Measurements from ENCODE around the gene ACKR2. TPM values are rescaled to one million over a fixed set of nuclear protein-coding genes. Genes with fewer than 3 reads are reported as not detected.
"Not testable (repeated sequence)": the region's sequence is repeated elsewhere in the genome, so short reads cannot be mapped to it uniquely, and the experiment has no call there.

The ACKR2 gene
- total RNA-seq, 1 donor = not detected

DNA sequence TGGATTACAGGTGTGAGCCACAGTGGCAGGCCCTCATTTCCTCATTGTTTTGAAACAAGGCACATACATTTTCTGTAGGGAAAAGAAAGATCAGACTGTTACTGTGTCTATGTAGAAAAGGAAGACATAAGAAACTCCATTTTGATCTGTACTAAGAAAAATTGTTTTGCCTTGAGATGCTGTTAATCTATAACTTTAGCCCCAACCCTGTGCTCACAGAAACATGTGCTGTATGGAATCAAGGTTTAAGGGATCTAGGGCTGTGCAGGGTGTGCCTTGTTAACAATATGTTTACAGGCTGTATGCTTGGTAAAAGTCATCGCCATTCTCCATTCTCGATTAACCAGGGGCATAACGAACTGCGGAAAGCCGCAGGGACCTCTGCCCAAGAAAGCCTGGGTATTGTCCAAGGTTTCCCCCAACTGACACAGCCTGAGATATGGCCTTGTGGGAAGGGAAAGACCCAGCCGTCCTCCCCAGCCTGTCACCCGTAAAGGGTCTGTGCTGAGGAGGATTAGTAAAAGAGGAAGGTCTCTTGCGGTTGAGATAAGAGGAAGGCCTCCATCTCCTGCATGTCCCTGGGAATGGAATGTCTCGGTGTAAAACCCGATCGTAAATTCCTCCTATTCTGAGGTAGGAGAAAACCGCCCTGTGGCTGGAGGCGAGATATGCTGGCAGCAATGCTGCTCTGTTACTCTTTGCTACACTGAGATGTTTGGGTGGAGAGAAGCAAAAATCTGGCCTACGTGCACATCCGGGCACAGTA lies 2.1 kb downstream of the ACKR2 start:
- H3K27ac ChIP-seq (ENCODE audit: low read depth, low read length); H3K4me1 ChIP-seq (ENCODE audit: insufficient read depth, low read length); H4K20me1 ChIP-seq (ENCODE audit: insufficient read depth, low read length); H3K4me2 ChIP-seq (ENCODE audit: insufficient read depth, low read length); H3K4me3 ChIP-seq (ENCODE audit: insufficient read depth, low read length); DNase-seq (ENCODE audit: insufficient read length, low spot score, missing footprints); H2AFZ ChIP-seq (ENCODE audit: low read length); H3K36me3 ChIP-seq (ENCODE audit: insufficient read depth, low read length); H3K79me2 ChIP-seq (ENCODE audit: insufficient read depth, low read length); H3K9me3 ChIP-seq (ENCODE audit: low read depth, low read length): not testable (repeated sequence)
- H3K27me3 ChIP-seq (ENCODE audit: insufficient read depth, low read length) = peaks cover 11% of the 10 kb centered on the region

DNA sequence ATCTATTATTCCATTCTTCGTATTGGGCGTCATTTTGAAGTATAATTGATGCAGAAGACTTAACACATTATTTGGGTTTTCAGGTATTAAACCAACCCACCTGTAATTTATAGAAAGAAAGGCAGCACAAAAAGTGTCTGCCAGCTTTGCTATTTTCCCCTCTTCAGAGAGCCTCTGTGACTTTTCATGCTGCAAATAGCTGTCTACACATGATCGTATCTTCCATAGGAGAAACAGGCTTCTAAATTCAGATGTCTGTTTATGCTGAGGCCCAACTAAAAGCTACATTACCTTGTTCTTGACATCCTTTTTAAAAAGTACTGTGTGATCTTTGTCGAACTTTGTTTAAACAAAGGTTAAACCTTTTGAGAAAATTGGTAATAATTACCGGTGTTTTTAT lies 5.0 kb downstream of the ACKR2 start:
- Histone ChIP-seq H4K20me1 (ENCODE audit: insufficient read depth, low read length) (no peaks in the 10 kb centered on the region), H2AFZ (ENCODE audit: low read length) (no peak overlapping the region), H3K4me2 (ENCODE audit: insufficient read depth, low read length) (no peak overlapping the region), H3K4me1 (ENCODE audit: insufficient read depth, low read length) (no peaks in the 10 kb centered on the region), H3K9me3 (ENCODE audit: low read depth, low read length) (no peaks in the 10 kb centered on the region), H3K4me3 (ENCODE audit: insufficient read depth, low read length) (no peak overlapping the region), H3K36me3 (ENCODE audit: insufficient read depth, low read length) (no peaks in the 10 kb centered on the region), H3K27me3 (ENCODE audit: insufficient read depth, low read length) (peaks cover 20% of the 10 kb centered on the region), H3K27ac (ENCODE audit: low read depth, low read length) (no peak overlapping the region), H3K79me2 (ENCODE audit: insufficient read depth, low read length) (no peaks in the 10 kb centered on the region)
- no peak for DNase-seq (ENCODE audit: insufficient read length, low spot score, missing footprints)
- TF ChIP-seq, protein P1, sequence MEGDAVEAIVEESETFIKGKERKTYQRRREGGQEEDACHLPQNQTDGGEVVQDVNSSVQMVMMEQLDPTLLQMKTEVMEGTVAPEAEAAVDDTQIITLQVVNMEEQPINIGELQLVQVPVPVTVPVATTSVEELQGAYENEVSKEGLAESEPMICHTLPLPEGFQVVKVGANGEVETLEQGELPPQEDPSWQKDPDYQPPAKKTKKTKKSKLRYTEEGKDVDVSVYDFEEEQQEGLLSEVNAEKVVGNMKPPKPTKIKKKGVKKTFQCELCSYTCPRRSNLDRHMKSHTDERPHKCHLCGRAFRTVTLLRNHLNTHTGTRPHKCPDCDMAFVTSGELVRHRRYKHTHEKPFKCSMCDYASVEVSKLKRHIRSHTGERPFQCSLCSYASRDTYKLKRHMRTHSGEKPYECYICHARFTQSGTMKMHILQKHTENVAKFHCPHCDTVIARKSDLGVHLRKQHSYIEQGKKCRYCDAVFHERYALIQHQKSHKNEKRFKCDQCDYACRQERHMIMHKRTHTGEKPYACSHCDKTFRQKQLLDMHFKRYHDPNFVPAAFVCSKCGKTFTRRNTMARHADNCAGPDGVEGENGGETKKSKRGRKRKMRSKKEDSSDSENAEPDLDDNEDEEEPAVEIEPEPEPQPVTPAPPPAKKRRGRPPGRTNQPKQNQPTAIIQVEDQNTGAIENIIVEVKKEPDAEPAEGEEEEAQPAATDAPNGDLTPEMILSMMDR (IDR thresholded peaks at IDR 0.05; ENCODE audit: extremely low read depth, low read depth, low read length) = no peak

DNA sequence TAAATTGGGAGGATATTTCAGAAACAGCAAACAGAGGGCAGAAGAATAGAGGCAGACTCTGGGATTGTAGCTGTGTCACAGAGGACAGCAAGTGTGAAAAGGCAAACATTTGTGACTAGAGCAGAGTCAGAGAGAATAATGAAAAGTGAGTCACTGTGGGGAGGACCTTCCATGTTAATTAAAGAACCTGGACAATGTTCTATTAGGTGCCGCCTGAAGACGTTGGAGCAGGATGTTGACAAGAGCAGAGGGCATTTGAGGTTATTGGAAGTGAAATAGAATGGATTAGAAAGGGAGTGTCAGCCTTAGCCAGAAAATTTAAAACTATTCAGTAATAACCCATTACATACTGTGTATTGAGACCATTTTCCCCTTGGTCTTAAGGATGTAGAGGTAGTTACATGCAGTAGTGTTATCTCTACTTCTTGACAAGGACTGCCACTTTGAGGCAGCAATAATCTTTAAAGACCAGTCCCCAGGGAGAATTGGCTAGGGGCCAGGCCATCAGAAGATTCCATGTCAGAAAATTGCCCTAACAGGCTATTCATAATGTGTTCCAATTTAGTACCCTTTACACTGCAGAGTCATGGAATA lies 5.8 kb downstream of the ACKR2 start:
- Histone ChIP-seq H3K4me2 (ENCODE audit: insufficient read depth, low read length) (no peak overlapping the region), H3K4me3 (ENCODE audit: insufficient read depth, low read length) (no peak overlapping the region), H2AFZ (ENCODE audit: low read length) (no peak overlapping the region), H3K9me3 (ENCODE audit: low read depth, low read length) (no peaks in the 10 kb centered on the region), H3K27me3 (ENCODE audit: insufficient read depth, low read length) (peaks cover 20% of the 10 kb centered on the region), H3K27ac (ENCODE audit: low read depth, low read length) (no peak overlapping the region), H4K20me1 (ENCODE audit: insufficient read depth, low read length) (no peaks in the 10 kb centered on the region), H3K79me2 (ENCODE audit: insufficient read depth, low read length) (no peaks in the 10 kb centered on the region), H3K4me1 (ENCODE audit: insufficient read depth, low read length) (peaks cover 3% of the 10 kb centered on the region), H3K36me3 (ENCODE audit: insufficient read depth, low read length) (no peaks in the 10 kb centered on the region)
- TF ChIP-seq, protein P1 (IDR thresholded peaks at IDR 0.05; ENCODE audit: extremely low read depth, low read depth, low read length) = no peak
- no peak for DNase-seq (ENCODE audit: insufficient read length, low spot score, missing footprints)

DNA sequence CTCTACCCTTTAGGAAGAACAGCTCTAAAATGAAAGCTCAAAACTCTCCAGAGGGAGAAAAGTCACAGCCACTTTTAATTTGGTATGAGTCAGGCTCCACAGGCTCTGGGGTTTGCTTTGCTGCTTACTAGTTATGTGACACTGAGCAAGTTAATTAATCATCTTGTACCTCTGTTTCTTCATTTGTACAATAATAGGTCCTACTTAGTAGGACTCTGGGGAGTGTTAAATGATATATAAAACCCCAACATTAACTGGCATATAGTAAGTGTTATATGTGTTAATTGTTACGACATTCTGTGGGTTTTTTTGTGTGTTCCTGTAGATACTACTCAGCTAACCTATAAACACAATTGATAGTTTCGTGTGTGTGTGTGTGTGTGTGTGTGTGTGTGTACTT lies 6.6 kb downstream of the ACKR2 start:
- Histone ChIP-seq H3K79me2 (ENCODE audit: insufficient read depth, low read length) (no peaks in the 10 kb centered on the region), H3K4me2 (ENCODE audit: insufficient read depth, low read length) (no peak overlapping the region), H3K27ac (ENCODE audit: low read depth, low read length) (no peak overlapping the region), H3K36me3 (ENCODE audit: insufficient read depth, low read length) (no peaks in the 10 kb centered on the region), H2AFZ (ENCODE audit: low read length) (no peak overlapping the region), H3K27me3 (ENCODE audit: insufficient read depth, low read length) (peaks cover 20% of the 10 kb centered on the region), H3K9me3 (ENCODE audit: low read depth, low read length) (no peaks in the 10 kb centered on the region), H3K4me3 (ENCODE audit: insufficient read depth, low read length) (no peak overlapping the region), H3K4me1 (ENCODE audit: insufficient read depth, low read length) (peaks cover 4% of the 10 kb centered on the region), H4K20me1 (ENCODE audit: insufficient read depth, low read length) (no peaks in the 10 kb centered on the region)
- TF ChIP-seq, protein P1 (IDR thresholded peaks at IDR 0.05; ENCODE audit: extremely low read depth, low read depth, low read length) = no peak
- DNase-seq (ENCODE audit: insufficient read length, low spot score, missing footprints) = no peak
